HFF-Myc (cell line): Measurements from ENCODE around the gene TXLNG.

Experiments
- DNase-seq: peaks from one replicate; pipeline ENCODE4 v3.0.0-alpha.2; 2011; ENCODE audit warnings: low read depth; ENCODE audit errors: extremely low read depth
- H3K4me3 ChIP-seq: replicated peaks from 2 replicates; pipeline ENCODE4 v1.5.1; 2011; ENCODE audit warnings: low read depth, mild to moderate bottlenecking, control low read depth, low read length
- TF ChIP-seq, protein P1 (sequence below): IDR thresholded peaks from 2 replicates; pipeline ENCODE4 v1.5.1; 2012; ENCODE audit warnings: mild to moderate bottlenecking, low read depth, low read length, control low read depth; ENCODE audit errors: missing control alignments

Gene TXLNG

DNA sequence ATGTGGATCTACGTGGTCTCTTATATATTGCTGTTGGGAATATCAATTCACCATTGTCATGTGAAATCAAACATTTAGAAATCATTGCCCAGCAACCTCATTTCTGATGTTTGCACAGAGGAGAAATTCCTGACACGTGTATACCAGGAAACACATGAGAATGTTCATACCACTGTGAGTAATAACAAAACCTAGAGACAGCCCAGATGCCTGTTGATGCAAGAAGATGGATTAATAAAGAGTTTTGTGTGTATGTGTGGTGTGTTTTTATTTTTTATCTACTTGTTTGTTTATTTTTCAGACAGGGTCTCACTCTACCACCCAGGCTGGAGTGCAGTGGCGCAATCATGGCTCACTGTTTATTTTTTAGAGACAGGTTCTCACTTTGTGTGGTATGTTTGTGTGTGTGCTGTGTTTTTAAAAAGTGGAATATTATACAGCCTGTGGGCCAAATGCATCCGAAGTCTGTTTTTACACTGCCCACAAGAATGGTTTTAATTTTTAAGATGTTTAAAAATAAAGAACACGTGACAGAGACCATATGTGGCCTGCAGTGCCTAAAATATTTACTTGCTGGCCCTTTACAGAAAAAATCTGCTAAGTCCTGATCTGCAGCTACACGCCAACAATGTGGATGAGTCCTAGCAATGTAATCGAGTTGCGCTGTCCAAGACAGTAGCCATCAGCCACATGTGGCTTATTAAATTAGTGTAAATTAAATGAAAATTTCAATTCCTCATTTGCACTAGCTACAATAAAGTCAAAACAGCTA is 39.2 kb downstream of the TXLNG start:
- TF ChIP-seq, protein P1, sequence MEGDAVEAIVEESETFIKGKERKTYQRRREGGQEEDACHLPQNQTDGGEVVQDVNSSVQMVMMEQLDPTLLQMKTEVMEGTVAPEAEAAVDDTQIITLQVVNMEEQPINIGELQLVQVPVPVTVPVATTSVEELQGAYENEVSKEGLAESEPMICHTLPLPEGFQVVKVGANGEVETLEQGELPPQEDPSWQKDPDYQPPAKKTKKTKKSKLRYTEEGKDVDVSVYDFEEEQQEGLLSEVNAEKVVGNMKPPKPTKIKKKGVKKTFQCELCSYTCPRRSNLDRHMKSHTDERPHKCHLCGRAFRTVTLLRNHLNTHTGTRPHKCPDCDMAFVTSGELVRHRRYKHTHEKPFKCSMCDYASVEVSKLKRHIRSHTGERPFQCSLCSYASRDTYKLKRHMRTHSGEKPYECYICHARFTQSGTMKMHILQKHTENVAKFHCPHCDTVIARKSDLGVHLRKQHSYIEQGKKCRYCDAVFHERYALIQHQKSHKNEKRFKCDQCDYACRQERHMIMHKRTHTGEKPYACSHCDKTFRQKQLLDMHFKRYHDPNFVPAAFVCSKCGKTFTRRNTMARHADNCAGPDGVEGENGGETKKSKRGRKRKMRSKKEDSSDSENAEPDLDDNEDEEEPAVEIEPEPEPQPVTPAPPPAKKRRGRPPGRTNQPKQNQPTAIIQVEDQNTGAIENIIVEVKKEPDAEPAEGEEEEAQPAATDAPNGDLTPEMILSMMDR: no peak
- H3K4me3 ChIP-seq: no peak overlapping the region
- DNase-seq: no peak

DNA sequence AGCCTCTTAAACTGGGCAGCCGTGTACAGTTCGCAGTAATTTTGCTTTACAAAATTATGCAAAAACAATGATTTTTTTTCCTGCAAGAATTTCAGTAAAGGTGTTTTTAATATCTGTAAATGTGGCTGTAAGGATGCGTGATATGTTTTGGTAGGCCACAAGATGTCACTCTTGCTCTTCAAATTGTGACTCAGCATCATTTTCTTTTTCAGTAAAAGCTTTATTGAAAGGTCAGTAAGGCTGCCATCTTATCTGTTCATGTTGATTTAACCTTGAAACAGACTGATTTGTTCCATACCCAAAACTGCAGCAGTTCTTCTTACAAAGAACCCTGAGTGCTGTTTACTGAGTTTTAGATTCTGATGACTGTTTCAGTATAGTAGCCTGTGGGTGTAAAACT is 39.9 kb downstream of the TXLNG start:
- TF ChIP-seq, protein P1: peak; percentile 18
- no peak for DNase-seq
- H3K4me3 ChIP-seq: no peak overlapping the region

DNA sequence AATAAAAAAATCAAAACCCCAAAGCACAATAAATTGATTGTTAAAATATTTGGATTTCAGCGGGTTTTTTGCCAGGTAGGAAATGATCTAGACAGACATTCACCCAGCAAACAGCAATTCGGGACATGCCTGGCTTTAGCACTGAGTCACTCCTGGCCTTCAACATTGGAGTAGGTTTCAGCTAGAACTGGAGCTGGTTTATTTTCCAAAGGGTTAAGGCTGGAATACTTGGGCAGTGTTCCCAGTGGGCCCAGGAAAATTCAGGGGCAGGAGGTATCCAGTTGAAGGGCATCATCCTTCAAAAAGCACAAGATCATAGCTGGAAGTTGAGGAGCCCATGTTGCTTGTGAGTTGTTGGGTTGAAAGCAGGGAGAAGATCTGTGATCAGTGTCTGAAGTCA is 41.0 kb downstream of the TXLNG start:
- H3K4me3 ChIP-seq: no peak overlapping the region
- DNase-seq: no peak
- TF ChIP-seq, protein P1: no peak

DNA sequence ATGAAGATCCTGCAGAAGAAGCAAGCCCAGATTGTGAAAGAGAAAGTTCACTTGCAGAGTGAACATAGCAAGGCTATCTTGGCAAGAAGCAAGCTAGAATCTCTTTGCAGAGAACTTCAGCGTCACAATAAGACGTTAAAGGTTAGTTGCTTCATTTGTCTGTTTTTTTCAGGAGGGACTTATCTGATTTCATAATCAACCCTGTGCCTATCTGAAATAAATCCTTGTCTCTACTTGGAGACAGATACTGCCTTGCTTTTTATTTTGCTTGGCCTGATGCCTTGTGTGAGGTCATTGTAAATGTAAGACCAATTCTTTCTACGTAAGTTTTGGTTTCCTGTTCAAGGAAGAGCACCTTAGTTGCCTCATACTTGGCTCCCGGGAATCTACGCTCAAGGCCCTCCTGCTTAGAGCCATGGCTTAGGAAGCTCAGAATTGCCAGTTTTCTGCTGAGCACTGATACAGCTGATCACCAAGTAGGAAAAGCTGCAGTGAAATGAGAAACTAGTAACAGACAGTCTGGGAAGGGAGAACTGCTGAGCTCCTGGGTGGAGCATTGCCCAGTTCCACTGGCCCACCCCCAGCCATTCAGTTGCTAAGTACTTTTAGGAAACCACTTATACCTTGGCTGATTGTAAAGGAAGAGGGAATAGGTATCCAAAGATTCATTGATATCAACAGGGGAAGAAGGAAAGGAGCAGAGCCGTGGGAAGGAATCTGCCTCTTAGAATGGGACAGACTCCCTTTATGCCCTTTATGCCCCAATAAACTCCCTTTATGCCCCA is 42.0 kb downstream of the TXLNG start:
- DNase-seq: no peak
- H3K4me3 ChIP-seq: no peak overlapping the region
- TF ChIP-seq, protein P1: no peak

DNA sequence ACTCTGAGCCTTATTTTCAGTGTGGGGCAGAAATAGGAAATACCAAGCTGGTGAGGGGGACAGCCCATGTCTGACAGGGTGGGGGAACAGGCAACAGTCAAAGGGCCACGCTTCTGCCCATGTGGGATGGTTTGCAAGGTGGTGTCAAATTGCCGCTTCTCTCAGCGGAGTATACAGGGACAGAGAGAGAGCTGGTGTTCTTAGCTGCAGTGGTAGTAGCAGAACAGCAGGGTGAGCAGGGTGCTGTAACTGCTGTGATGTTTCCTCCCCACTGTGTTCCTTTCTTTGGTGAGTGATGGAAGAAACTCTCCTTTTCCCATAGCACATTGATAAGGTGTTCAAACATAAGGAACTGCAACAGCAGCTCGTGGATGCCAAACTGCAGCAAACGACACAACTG is 46.0 kb downstream of the TXLNG start:
- TF ChIP-seq, protein P1: no peak
- H3K4me3 ChIP-seq: no peak overlapping the region
- no peak for DNase-seq

DNA sequence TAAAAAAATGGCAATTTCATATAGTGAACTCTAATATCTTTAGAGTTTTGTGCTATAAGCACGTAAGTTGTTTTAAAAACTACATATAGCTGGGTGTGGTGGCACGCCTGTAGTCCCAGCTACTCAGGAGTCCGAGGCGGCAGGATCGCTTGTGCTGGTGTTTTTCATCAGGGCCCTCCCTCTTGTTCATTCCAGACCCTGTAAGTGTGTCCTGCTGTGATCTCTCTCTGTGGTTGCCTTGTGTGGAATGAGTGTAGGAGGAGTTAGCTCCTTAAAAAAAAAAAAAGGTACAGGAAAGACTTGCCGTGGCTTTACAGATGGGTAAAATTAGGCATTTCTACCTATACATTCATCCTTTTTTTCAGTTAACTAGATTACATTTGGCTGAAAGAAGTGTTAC is 48.5 kb downstream of the TXLNG start:
- DNase-seq: no peak
- no peak overlapping the region for H3K4me3 ChIP-seq
- TF ChIP-seq, protein P1: no peak

DNA sequence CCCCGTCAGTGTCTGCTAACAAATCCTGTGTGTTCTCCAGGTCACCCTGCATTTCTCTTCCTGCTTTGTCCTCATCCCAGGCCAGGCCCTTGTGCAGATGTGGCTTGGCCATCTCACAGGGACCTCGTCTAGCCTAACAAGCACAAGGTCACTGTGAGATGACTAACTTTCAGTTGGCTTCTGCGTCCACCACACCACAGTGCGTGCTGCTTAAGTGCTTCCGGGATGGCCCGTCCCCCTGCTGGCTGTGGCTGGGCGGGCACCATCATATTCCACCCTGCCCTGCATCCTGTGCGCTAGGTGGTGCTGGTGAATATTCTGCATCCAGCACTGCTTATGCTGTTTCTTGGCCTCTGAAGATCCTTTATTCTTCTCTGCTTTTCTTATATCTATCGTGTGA is 50.1 kb downstream of the TXLNG start:
- no peak for DNase-seq
- no peak overlapping the region for H3K4me3 ChIP-seq
- TF ChIP-seq, protein P1: peak; percentile 32
